Coronary artery (tissue), 2 donors: Measurements from ENCODE around the gene HS1BP3.

Experiments
- DNase-seq: peaks from one replicate; pipeline ENCODE4 v3.0.0-alpha.2; 2017; ENCODE audit warnings: low spot score
- H3K27ac ChIP-seq, 2 donors: fragments of 200-600 bp; sonication (generic); one replicate each; pipeline ENCODE4 v1.5.1; 2016 to 2019
- H3K4me3 ChIP-seq: fragments of 200-600 bp; sonication (generic); 2 replicates; pipeline ENCODE4 v1.5.1; 2016; ENCODE audit warnings: mild to moderate bottlenecking, moderate library complexity
- CTCF ChIP-seq: fragments of 200-600 bp; sonication (generic); IDR thresholded peaks from one replicate; pipeline ENCODE4 v1.5.1; 2019; ENCODE audit warnings: antibody characterized with exemption

HS1BP3 gene

DNA sequence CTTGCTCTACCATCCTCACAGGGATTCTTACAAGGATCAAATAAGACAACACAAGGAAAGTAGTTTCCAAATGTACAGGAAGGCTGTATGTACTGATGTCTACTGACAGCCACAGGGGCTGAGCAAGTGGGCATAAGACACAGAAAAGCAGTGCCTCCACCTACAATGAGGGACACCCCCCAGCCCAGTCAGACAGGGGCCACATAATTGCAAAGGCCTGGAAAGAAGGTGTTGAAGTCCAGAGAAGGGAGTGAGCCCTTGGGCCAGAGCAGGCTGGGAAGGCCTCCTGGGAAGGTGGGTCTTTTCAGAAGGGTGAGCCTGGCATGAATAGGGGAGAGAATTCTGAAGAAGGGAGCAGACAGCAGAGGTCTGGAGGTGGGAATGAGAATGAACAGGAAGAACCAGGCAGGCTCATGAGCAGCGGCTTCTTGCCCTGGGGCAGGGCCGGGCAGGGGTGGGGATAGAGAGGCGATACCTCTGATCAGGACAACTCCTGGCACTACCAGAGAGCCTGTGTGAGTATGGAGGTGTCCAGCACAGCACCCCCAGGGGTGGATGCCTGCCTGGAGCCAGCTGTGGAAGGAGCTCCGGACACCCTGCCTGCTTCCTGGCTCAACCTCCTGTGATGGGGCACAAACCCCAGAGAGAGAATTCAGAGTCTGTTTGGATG is 30.1 kb downstream of the HS1BP3 start:
- H3K27ac ChIP-seq = peak overlapping the region; percentile 92 to 99
- TF ChIP-seq CTCF = no peak
- DNase-seq = peak; percentile 73
- H3K4me3 ChIP-seq = no peak overlapping the region

- peak overlapping the region; percentile 92 to 99 for H3K27ac ChIP-seq
- no peak overlapping the region for H3K4me3 ChIP-seq
- TF ChIP-seq CTCF = no peak
- DNase-seq = peak; percentile 68
Measured at GRCh38 chr2:20620271-20620681, 30.6 kb downstream of the HS1BP3 start.

- TF ChIP-seq CTCF = no peak
- peak; percentile 83 for DNase-seq
- H3K4me3 ChIP-seq = peak overlapping the region; percentile 41
- H3K27ac ChIP-seq = peak overlapping the region; percentile 92 to 99
Measured at GRCh38 chr2:20619624-20620024, 31.3 kb downstream of the HS1BP3 start.

GRCh38 chr2:20618886-20619521 is 31.9 kb downstream of the HS1BP3 start:
- peak overlapping the region; percentile 92 to 99 for H3K27ac ChIP-seq
- DNase-seq = peak; percentile 80
- peak overlapping the region; percentile 41 for H3K4me3 ChIP-seq
- TF ChIP-seq CTCF = no peak

DNA sequence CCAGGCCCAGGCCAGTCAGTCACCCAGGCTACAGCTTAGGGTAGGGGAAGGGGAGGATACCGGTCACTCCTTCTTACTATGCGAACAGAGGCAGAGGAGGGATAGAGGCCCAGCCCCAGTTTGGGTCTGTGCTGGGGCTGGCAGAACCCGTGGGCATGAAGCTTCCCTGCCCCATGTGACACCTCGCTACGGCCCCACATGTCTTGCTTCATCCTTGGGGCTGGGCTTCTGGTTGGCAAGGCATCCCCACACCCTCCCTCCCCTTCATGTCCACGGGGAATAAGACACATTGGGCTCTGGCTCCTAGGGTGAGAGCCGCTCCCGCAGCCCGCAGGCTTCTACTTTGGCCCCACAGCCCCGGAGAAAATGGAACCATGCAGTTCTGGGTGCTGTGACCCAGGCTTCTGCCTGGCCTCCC is 32.4 kb downstream of the HS1BP3 start:
- DNase-seq = peak; percentile 92
- TF ChIP-seq CTCF = no peak
- Histone ChIP-seq H3K27ac (peak overlapping the region; percentile 92 to 99), H3K4me3 (peak overlapping the region; percentile 41)

- Histone ChIP-seq H3K27ac (peak overlapping the region; percentile 92 to 99), H3K4me3 (peak overlapping the region; percentile 45)
- DNase-seq = peak; percentile 100
- TF ChIP-seq CTCF = peak; percentile 27
Measured at GRCh38 chr2:20617892-20618467, 32.9 kb downstream of the HS1BP3 start.
